HL-60 (cell line): ENCODE measurements around the gene WTIP.

ENCODE experiments used
- CTCF ChIP-seq: IDR thresholded peaks from one replicate; pipeline ENCODE4 v1.5.1; 2011; ENCODE audit warnings: low read length, control low read depth, inconsistent platforms; ENCODE audit not compliant: insufficient read depth
- GABPA ChIP-seq: IDR thresholded peaks from 2 replicates; pipeline ENCODE4 v1.6.1; 2012; ENCODE audit warnings: low read depth
- POLR2AphosphoS5 ChIP-seq: IDR thresholded peaks from 2 replicates; pipeline ENCODE4 v1.6.1; 2012; ENCODE audit warnings: low read depth
- REST ChIP-seq: IDR thresholded peaks from 2 replicates; pipeline ENCODE4 v1.6.1; 2012; ENCODE audit warnings: low read depth; ENCODE audit not compliant: insufficient replicate concordance

DNA sequence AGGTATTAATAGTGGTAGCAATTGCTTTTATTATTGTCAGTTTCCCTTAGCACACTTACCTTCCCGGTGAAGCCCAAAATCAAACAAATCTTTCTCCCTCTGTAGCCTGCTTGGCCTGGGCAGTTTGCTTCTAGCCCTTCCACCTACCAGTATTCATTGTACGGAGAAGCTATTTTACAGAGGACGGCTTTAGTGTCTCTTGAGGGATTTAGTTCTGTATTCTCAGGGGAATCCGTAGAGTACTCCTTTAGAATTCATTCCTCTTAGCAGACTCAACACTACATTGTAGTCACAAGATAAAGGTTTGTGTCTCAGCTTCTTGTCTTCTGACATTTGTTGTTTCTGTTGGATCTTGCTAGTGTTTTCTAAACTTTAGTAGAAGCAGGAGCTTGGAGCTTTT is 24.1 kb upstream of the WTIP start:
- TF ChIP-seq CTCF (no peak), GABPA (no peak), REST (no peak), POLR2AphosphoS5 (no peak)
